GM12865 (cell line): ENCODE measurements around the gene CDH23.

Experiments
- DNase-seq: peaks from one replicate; pipeline ENCODE4 v3.0.0; 2010; ENCODE audit warnings: low read depth
- H3K4me3 ChIP-seq: 2 replicates; pipeline ENCODE4 v1.5.1; 2011; ENCODE audit warnings: mild to moderate bottlenecking, low read depth, low read length, control low read depth
- TF ChIP-seq, protein P1 (sequence below): IDR thresholded peaks from 2 replicates; pipeline ENCODE4 v1.5.1; 2011; ENCODE audit warnings: low read length, control low read depth, low read depth, inconsistent platforms; ENCODE audit not compliant: insufficient read depth; ENCODE audit errors: missing control alignments

Gene CDH23

GRCh38 chr10:71437537-71438092 is 40.9 kb downstream of the CDH23 start:
- no peak for DNase-seq
- H3K4me3 ChIP-seq: no peak overlapping the region
- TF ChIP-seq, protein P1, sequence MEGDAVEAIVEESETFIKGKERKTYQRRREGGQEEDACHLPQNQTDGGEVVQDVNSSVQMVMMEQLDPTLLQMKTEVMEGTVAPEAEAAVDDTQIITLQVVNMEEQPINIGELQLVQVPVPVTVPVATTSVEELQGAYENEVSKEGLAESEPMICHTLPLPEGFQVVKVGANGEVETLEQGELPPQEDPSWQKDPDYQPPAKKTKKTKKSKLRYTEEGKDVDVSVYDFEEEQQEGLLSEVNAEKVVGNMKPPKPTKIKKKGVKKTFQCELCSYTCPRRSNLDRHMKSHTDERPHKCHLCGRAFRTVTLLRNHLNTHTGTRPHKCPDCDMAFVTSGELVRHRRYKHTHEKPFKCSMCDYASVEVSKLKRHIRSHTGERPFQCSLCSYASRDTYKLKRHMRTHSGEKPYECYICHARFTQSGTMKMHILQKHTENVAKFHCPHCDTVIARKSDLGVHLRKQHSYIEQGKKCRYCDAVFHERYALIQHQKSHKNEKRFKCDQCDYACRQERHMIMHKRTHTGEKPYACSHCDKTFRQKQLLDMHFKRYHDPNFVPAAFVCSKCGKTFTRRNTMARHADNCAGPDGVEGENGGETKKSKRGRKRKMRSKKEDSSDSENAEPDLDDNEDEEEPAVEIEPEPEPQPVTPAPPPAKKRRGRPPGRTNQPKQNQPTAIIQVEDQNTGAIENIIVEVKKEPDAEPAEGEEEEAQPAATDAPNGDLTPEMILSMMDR: no peak

GRCh38 chr10:71438761-71439160 is 42.0 kb downstream of the CDH23 start:
- no peak for DNase-seq
- TF ChIP-seq, protein P1: no peak
- no peak overlapping the region for H3K4me3 ChIP-seq

- no peak for DNase-seq
- TF ChIP-seq, protein P1: no peak
- no peak overlapping the region for H3K4me3 ChIP-seq
Measured at GRCh38 chr10:71439670-71440425, 43.1 kb downstream of the CDH23 start.

- no peak for DNase-seq
- H3K4me3 ChIP-seq: no peak overlapping the region
- TF ChIP-seq, protein P1: no peak
Measured at GRCh38 chr10:71440506-71441035, 43.9 kb downstream of the CDH23 start.

DNA sequence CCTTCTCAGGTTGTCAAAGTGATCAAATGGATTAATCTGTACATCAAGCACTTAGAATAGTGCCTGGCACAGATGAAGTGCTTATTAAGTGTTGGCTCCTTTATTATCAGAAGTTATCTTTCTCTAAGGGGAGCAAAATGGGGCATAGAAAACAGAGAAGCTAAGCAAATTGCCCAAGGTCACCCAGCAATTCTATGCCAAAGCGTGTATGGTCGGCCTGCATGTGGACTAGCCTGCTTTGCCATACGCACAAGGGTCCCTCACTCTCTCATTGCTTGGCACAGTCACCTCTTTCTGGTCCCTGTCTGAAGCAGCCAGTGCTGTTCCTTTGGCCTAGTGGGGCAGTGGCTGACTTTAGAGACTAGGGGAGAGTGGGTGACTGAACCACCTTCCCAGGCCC is 45.3 kb downstream of the CDH23 start:
- no peak overlapping the region for H3K4me3 ChIP-seq
- no peak for DNase-seq
- TF ChIP-seq, protein P1: no peak

GRCh38 chr10:71442859-71443570 is 46.3 kb downstream of the CDH23 start:
- TF ChIP-seq, protein P1: no peak
- DNase-seq: no peak
- H3K4me3 ChIP-seq: no peak overlapping the region
